ENCODE results near the gene ACTN4.
A peak's percentile ranks its signal among the peaks of the same experiment; 100 is the strongest.

Gene ACTN4

GRCh38 chr19:38650172-38650775 lies 2.8 kb downstream of the ACTN4 start:
- Histone ChIP-seq H3K9me3 (ENCODE audit: insufficient read depth, low read length) (no peaks in the 10 kb centered on the region), H3K4me3 (ENCODE audit: low read length) (peak overlapping the region; percentile 99; the same call in 1 of the 2 replicates), H3K27me3 (ENCODE audit: low read depth, low read length) (no peaks in the 10 kb centered on the region), H3K27ac (ENCODE audit: low read length) (no peak overlapping the region), H3K4me2 (ENCODE audit: low read length) (peak overlapping the region; percentile 94; the same call in 1 of the 2 replicates), H3K36me3 (replicated peaks; ENCODE audit: low read depth, low read length) (peaks cover 29% of the 10 kb centered on the region), H3K4me1 (ENCODE audit: low read length) (peaks cover 49% of the 10 kb centered on the region), H2AFZ (ENCODE audit: low read depth, low read length) (no peak overlapping the region), H3K79me2 (ENCODE audit: low read length) (peaks cover 78% of the 10 kb centered on the region), H4K20me1 (ENCODE audit: insufficient read depth, low read length) (peaks cover 58% of the 10 kb centered on the region), H3K9ac (ENCODE audit: low read length) (no peak overlapping the region)
- TF ChIP-seq EZH2phosphoT487 (IDR thresholded peaks at IDR 0.05; ENCODE audit: low read depth): no peak
- TF ChIP-seq, protein P1, sequence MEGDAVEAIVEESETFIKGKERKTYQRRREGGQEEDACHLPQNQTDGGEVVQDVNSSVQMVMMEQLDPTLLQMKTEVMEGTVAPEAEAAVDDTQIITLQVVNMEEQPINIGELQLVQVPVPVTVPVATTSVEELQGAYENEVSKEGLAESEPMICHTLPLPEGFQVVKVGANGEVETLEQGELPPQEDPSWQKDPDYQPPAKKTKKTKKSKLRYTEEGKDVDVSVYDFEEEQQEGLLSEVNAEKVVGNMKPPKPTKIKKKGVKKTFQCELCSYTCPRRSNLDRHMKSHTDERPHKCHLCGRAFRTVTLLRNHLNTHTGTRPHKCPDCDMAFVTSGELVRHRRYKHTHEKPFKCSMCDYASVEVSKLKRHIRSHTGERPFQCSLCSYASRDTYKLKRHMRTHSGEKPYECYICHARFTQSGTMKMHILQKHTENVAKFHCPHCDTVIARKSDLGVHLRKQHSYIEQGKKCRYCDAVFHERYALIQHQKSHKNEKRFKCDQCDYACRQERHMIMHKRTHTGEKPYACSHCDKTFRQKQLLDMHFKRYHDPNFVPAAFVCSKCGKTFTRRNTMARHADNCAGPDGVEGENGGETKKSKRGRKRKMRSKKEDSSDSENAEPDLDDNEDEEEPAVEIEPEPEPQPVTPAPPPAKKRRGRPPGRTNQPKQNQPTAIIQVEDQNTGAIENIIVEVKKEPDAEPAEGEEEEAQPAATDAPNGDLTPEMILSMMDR (IDR thresholded peaks at IDR 0.05; ENCODE audit: low read depth, low read length): no peak

DNA sequence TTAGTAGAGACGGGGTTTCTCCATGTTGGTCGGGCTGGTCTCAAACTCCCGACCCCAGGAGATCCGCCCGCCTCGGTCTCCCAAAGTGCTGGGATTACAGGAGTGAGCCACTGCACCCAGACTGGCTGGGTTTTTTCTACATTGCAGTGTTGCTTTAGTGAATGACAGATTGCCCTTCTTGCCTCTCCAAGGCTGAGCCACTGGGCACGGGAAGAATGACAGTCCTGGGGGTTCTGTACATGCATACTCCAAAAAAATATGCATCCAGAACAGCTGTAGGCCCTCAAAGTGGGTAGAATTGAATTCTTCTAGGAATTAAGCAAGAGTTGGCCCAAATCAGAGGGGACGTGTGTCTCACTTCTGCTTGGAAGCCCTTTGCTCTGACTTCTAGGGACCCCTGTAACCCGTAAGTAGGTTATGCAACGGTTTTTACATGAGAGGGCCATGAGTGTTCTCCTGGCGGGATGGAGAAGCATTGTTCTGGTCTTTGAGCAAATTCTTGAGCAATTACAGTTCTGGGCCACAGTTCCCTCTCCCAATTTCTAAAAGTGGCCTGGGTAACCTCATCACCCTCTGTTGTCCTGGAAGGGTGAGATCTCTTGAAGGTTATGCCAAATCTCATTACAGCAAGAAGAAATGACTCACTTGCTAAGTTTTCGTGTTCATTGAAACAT lies 3.6 kb downstream of the ACTN4 start:
- peaks cover 56% of the 10 kb centered on the region for H3K4me1 ChIP-seq (ENCODE audit: low read length)
- TF ChIP-seq, protein P1 (IDR thresholded peaks at IDR 0.05; ENCODE audit: low read depth, low read length): no peak
- no peak for TF ChIP-seq EZH2phosphoT487 (IDR thresholded peaks at IDR 0.05; ENCODE audit: low read depth)
- H3K27ac ChIP-seq (ENCODE audit: low read length): no peak overlapping the region
- H3K27me3 ChIP-seq (ENCODE audit: low read depth, low read length): no peaks in the 10 kb centered on the region
- no peaks in the 10 kb centered on the region for H3K9me3 ChIP-seq (ENCODE audit: insufficient read depth, low read length)
- H3K4me2 ChIP-seq (ENCODE audit: low read length): no peak overlapping the region
- no peak overlapping the region for H3K9ac ChIP-seq (ENCODE audit: low read length)
- peaks cover 86% of the 10 kb centered on the region for H3K79me2 ChIP-seq (ENCODE audit: low read length)
- peaks cover 31% of the 10 kb centered on the region for H3K36me3 ChIP-seq (replicated peaks; ENCODE audit: low read depth, low read length)
- H4K20me1 ChIP-seq (ENCODE audit: insufficient read depth, low read length): peaks cover 66% of the 10 kb centered on the region
- H3K4me3 ChIP-seq (ENCODE audit: low read length): no peak overlapping the region
- no peak overlapping the region for H2AFZ ChIP-seq (ENCODE audit: low read depth, low read length)

DNA sequence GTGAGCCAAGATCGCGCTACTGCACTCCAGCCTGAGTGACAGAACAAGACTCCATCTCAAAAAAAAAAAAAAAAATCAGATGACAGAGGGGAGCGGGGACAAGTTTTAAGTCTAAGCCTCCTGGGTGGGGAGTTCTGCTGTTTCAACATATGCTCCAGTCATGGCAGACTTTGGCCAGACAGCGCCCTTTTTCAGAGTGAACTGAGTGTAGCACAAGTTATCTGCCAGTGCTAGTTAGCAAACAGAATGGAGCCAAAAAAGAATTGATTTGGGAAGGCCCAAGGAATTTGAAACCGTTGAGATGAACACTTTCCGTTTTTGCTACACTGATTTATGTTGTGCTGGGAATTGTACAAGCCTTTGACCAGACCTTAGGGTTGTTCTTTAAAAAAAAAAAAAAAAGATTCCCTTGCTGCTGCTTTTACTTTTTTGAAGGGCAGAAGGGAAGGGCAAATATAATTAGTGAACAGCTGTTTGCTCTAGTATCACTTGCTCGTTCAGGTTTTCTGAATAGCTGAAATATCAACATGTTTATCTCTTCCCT lies 5.7 kb downstream of the ACTN4 start:
- H4K20me1 ChIP-seq (ENCODE audit: insufficient read depth, low read length): peaks cover 86% of the 10 kb centered on the region
- H3K4me1 ChIP-seq (ENCODE audit: low read length): peaks cover 77% of the 10 kb centered on the region
- no peak overlapping the region for H2AFZ ChIP-seq (ENCODE audit: low read depth, low read length)
- H3K4me3 ChIP-seq (ENCODE audit: low read length): no peak overlapping the region
- H3K9me3 ChIP-seq (ENCODE audit: insufficient read depth, low read length): no peaks in the 10 kb centered on the region
- no peak for TF ChIP-seq EZH2phosphoT487 (IDR thresholded peaks at IDR 0.05; ENCODE audit: low read depth)
- TF ChIP-seq, protein P1 (IDR thresholded peaks at IDR 0.05; ENCODE audit: low read depth, low read length): no peak
- H3K4me2 ChIP-seq (ENCODE audit: low read length): no peak overlapping the region
- H3K27ac ChIP-seq (ENCODE audit: low read length): no peak overlapping the region
- H3K27me3 ChIP-seq (ENCODE audit: low read depth, low read length): no peaks in the 10 kb centered on the region
- peaks cover 100% of the 10 kb centered on the region for H3K79me2 ChIP-seq (ENCODE audit: low read length)
- H3K36me3 ChIP-seq (replicated peaks; ENCODE audit: low read depth, low read length): peaks cover 46% of the 10 kb centered on the region
- no peak overlapping the region for H3K9ac ChIP-seq (ENCODE audit: low read length)

DNA sequence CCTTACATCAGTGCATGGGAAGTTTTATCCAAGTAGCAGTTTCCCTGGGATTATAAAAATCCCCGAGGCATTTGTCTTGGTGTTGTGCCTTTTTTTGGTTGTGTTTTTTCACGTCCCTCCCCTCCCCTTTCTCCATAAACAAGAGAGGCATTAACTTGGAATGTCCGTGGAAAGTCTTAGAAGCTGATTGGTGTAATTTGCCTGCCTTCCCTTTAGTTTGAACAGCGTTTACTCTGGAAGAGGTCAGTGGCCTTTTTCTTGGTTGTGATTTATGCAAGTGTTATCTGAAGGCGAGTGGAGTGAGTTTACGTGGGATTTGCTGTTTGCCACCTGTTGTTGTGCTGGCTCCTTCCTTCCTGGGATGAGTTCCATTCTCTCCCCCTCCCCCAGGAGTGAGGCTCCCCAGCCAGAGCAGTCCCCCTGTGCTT lies 7.2 kb downstream of the ACTN4 start:
- peaks cover 70% of the 10 kb centered on the region for H3K4me1 ChIP-seq (ENCODE audit: low read length)
- peak overlapping the region; percentile 60 for H3K4me2 ChIP-seq (ENCODE audit: low read length)
- H2AFZ ChIP-seq (ENCODE audit: low read depth, low read length): no peak overlapping the region
- H3K27ac ChIP-seq (ENCODE audit: low read length): peak overlapping the region; percentile 76
- H4K20me1 ChIP-seq (ENCODE audit: insufficient read depth, low read length): peaks cover 88% of the 10 kb centered on the region
- TF ChIP-seq, protein P1 (IDR thresholded peaks at IDR 0.05; ENCODE audit: low read depth, low read length): no peak
- TF ChIP-seq EZH2phosphoT487 (IDR thresholded peaks at IDR 0.05; ENCODE audit: low read depth): no peak
- H3K27me3 ChIP-seq (ENCODE audit: low read depth, low read length): no peaks in the 10 kb centered on the region
- H3K9me3 ChIP-seq (ENCODE audit: insufficient read depth, low read length): no peaks in the 10 kb centered on the region
- peaks cover 53% of the 10 kb centered on the region for H3K36me3 ChIP-seq (replicated peaks; ENCODE audit: low read depth, low read length)
- H3K4me3 ChIP-seq (ENCODE audit: low read length): peak overlapping the region; percentile 43; the same call in 1 of the 2 replicates
- peaks cover 100% of the 10 kb centered on the region for H3K79me2 ChIP-seq (ENCODE audit: low read length)
- peak overlapping the region; percentile 37; the same call in 1 of the 2 replicates for H3K9ac ChIP-seq (ENCODE audit: low read length)

Data from OCI-LY3 (cell line).